GM12892 (cell line): ENCODE results near the gene GPA33.

Experiments used
- POLR2A ChIP-seq: IDR thresholded peaks from 2 replicates; pipeline ENCODE4 v1.6.1; 2011; ENCODE audit warnings: low read depth, low read length, control low read depth
- POLR2AphosphoS5 ChIP-seq: IDR thresholded peaks from 2 replicates; pipeline ENCODE4 v1.6.1; 2011; ENCODE audit warnings: low read depth, low read length, control low read depth
- TAF1 ChIP-seq: IDR thresholded peaks from 2 replicates; pipeline ENCODE4 v1.6.1; 2011; ENCODE audit warnings: low read depth, mild to moderate bottlenecking, control low read depth, low read length, borderline replicate concordance

DNA sequence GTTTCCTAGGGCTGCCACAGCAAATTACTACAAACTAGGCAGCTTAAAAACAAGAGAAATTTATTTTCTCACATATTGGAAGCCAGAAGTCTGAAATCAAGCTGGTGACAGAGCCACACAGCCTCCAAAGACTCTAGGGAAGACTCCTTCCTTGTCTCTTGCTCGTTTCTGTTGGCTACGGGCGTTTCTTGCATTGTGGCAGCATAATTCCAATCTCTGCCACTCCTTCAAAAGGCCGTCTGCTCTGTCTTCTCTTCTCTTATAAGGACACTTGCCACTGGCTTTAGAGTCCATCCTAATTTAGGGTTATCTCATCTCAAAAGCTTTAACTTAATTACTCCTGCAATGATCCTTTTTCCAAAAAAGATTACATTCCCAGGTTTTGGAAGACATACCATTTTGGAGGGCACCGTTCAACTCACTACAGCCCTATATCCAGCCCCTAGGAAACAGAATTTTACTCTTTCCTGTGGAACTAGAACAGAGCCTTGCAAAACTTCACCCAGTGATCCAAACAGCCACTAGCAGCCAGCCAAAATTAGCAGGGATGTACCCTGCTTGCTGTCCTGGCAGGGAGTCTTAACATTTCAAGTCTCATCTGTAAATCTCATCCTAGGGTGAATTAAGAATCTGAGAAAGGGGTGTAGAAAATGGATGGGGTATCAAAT lies 12.9 kb upstream of the GPA33 start:
- TF ChIP-seq POLR2A = no peak
- no peak for TF ChIP-seq TAF1
- no peak for TF ChIP-seq POLR2AphosphoS5
